ENCODE measurements around the gene MSANTD1. TPM values are rescaled to one million over a fixed set of nuclear protein-coding genes. Genes with fewer than 3 reads are reported as not detected.

MSANTD1 gene
- total RNA-seq, 1 experiment from 2014 or later = 0.71 TPM

- H3K4me2 ChIP-seq (ENCODE audit: low read length) = no peak overlapping the region
- H3K27me3 ChIP-seq (ENCODE audit: insufficient read depth, low read length) = 0 out of 2 replicates have a peak, but pooled peaks cover 2% of the 10 kb centered on the region
- H3K9me2 ChIP-seq (ENCODE audit: insufficient read depth) = no peaks in the 10 kb centered on the region
- no peak overlapping the region for H2AFZ ChIP-seq (ENCODE audit: low read depth, low read length, poor library complexity, severe bottlenecking)
- H3K36me3 ChIP-seq (ENCODE audit: control insufficient read depth in 1 of 2, insufficient read depth in 2 of 2, low read length in 2 of 2) = no peaks in the 10 kb centered on the region
- RAD21 ChIA-PET (ENCODE audit: low non-redundant PET in 1 of 2, low total read pairs in 2 of 2, uncharacterized antibody in 2 of 2, unreplicated experiment in 2 of 2) = no interaction called here
- H3K27ac ChIP-seq (ENCODE audit: low read depth, low read length) = no peak overlapping the region
- ATAC-seq = no peak
- H4K20me1 ChIP-seq (ENCODE audit: insufficient read depth) = no peaks in the 10 kb centered on the region
- intact Hi-C loops (cut with micrococcal nuclease) = no loop called here
- H3K79me2 ChIP-seq (ENCODE audit: insufficient read depth, low read length) = no peaks in the 10 kb centered on the region
- H3K4me1 ChIP-seq (ENCODE audit: control insufficient read depth in 1 of 2, insufficient read depth in 2 of 2, low read length in 2 of 2) = no peaks in the 10 kb centered on the region
- H3K4me3 ChIP-seq (replicated peaks in 1 of 2; ENCODE audit: low read depth in 1 of 2, low read length in 2 of 2) = no peak overlapping the region
- TF ChIP-seq YY1 (IDR thresholded peaks at IDR 0.05; ENCODE audit: extremely low read depth, insufficient replicate concordance, low read depth, low read length) (no peak), FOSL1 (IDR thresholded peaks at IDR 0.05; ENCODE audit: low read depth) (no peak), EZH2phosphoT487 (IDR thresholded peaks at IDR 0.05; ENCODE audit: borderline replicate concordance) (no peak), SRF (IDR thresholded peaks at IDR 0.05; ENCODE audit: low read depth) (no peak), CTCF (IDR thresholded peaks at IDR 0.05 in 2 of 3, conservative IDR thresholded peaks at IDR 0.05 in 1 of 3; ENCODE audit: borderline replicate concordance in 1 of 3, insufficient read depth in 1 of 3, low read depth in 2 of 3, low read length in 2 of 3) (no peak), EGR1 (IDR thresholded peaks at IDR 0.05; ENCODE audit: low read depth) (no peak), TCF7L2 (IDR thresholded peaks at IDR 0.05; ENCODE audit: borderline replicate concordance, extremely low read depth, insufficient read depth, insufficient read length) (no peak), POLR2AphosphoS5 (IDR thresholded peaks at IDR 0.05; ENCODE audit: low read depth, low read length) (no peak), ZNF274 (IDR thresholded peaks at IDR 0.05; ENCODE audit: low read depth, low read length) (no peak), JUND (IDR thresholded peaks at IDR 0.05) (no peak)
- H3K9me3 ChIP-seq (ENCODE audit: control insufficient read depth in 1 of 2, insufficient read depth in 1 of 2, low read depth in 1 of 2, low read length in 2 of 2) = no peaks in the 10 kb centered on the region
- CTCF ChIA-PET = no interaction called here
- H3K9ac ChIP-seq (ENCODE audit: low read length) = no peak overlapping the region
- no peak for DNase-seq (ENCODE audit: low read depth, low spot score)
- POLR2A ChIA-PET = no interaction called here
- BruUV-seq (replicated peaks) = no TSS peak
Measured at GRCh38 chr4:3262208-3263052, 13.5 kb downstream of the MSANTD1 start.

Data from HCT116 (cell line).